H9 (cell line): ENCODE results near the gene CABCOCO1. TPM values are rescaled to one million over a fixed set of nuclear protein-coding genes. Genes with fewer than 3 reads are reported as not detected.

ENCODE experiments used
- DNase-seq: peaks from one replicate; pipeline ENCODE4 v3.0.0-alpha.2; 2017
- H2AFZ ChIP-seq: one replicate; pipeline ENCODE4 v1.6.1; 2013; ENCODE audit warnings: mild to moderate bottlenecking, low read length, control low read depth, moderate library complexity
- H2AK5ac ChIP-seq: 2 replicates; pipeline ENCODE4 v1.6.1; 2013; ENCODE audit warnings: low read length, control low read depth, mixed read lengths; ENCODE audit not compliant: insufficient read length
- H2BK120ac ChIP-seq: one replicate; pipeline ENCODE4 v1.6.1; 2013; ENCODE audit warnings: low read depth, mild to moderate bottlenecking, low read length, control low read depth, inconsistent platforms; ENCODE audit not compliant: poor library complexity, severe bottlenecking
- H2BK12ac ChIP-seq: 2 replicates; pipeline ENCODE4 v1.6.1; 2013; ENCODE audit warnings: low read length, control low read depth, mixed read lengths, low read depth; ENCODE audit not compliant: insufficient read length
- H2BK15ac ChIP-seq: 2 replicates; pipeline ENCODE4 v1.6.1; 2013; ENCODE audit warnings: low read depth, low read length, control low read depth
- H2BK20ac ChIP-seq: one replicate; pipeline ENCODE4 v1.6.1; 2013; ENCODE audit warnings: low read depth, mild to moderate bottlenecking, low read length, control low read depth, inconsistent platforms; ENCODE audit not compliant: poor library complexity, severe bottlenecking
- H2BK5ac ChIP-seq: 2 replicates; pipeline ENCODE4 v1.6.1; 2013; ENCODE audit warnings: low read length, control low read depth, mixed read lengths; ENCODE audit not compliant: insufficient read length
- H3K14ac ChIP-seq: 2 replicates; pipeline ENCODE4 v1.6.1; 2013; ENCODE audit warnings: low read length, control low read depth; ENCODE audit not compliant: insufficient read depth
- H3K18ac ChIP-seq: 2 replicates; pipeline ENCODE4 v1.6.1; 2013; ENCODE audit warnings: low read depth, mild to moderate bottlenecking, mixed read lengths, low read length, control low read depth; ENCODE audit not compliant: insufficient read length
- H3K23ac ChIP-seq: 2 replicates; pipeline ENCODE4 v1.6.1; 2013; ENCODE audit warnings: low read length, control low read depth, mixed read lengths, low read depth; ENCODE audit not compliant: insufficient read length
- H3K23me2 ChIP-seq: 2 replicates; pipeline ENCODE4 v1.6.1; 2013; ENCODE audit warnings: low read depth, mild to moderate bottlenecking, mixed read lengths, low read length, control low read depth; ENCODE audit not compliant: insufficient read length, poor library complexity, severe bottlenecking
- H3K27ac ChIP-seq: 2 replicates; pipeline ENCODE4 v1.5.1; 2013; ENCODE audit warnings: low read length, control low read depth, mixed read lengths, low read depth; ENCODE audit not compliant: insufficient read length
- H3K27me3 ChIP-seq: 2 replicates; pipeline ENCODE4 v1.6.1; 2013; ENCODE audit warnings: low read length, control low read depth, inconsistent platforms; ENCODE audit not compliant: insufficient read depth
- H3K4ac ChIP-seq: 2 replicates; pipeline ENCODE4 v1.6.1; 2013; ENCODE audit warnings: low read depth, mild to moderate bottlenecking, control low read depth, inconsistent platforms, low read length, moderate library complexity
- H3K4me1 ChIP-seq: 2 replicates; pipeline ENCODE4 v1.6.1; 2013; ENCODE audit warnings: low read length, control low read depth, inconsistent platforms; ENCODE audit not compliant: insufficient read depth
- H3K4me2 ChIP-seq: 2 replicates; pipeline ENCODE4 v1.6.1; 2013; ENCODE audit warnings: low read length, control low read depth, mixed read lengths; ENCODE audit not compliant: insufficient read length, insufficient read depth
- H3K56ac ChIP-seq: 2 replicates; pipeline ENCODE4 v1.6.1; 2013; ENCODE audit warnings: low read depth, mild to moderate bottlenecking, mixed read lengths, low read length, control low read depth; ENCODE audit not compliant: insufficient read length
- H3K79me1 ChIP-seq: 2 replicates; pipeline ENCODE4 v1.6.1; 2013; ENCODE audit warnings: low read depth, mild to moderate bottlenecking, moderate library complexity, low read length, control low read depth, inconsistent platforms; ENCODE audit not compliant: insufficient read depth, poor library complexity, severe bottlenecking
- H3K79me2 ChIP-seq: 2 replicates; pipeline ENCODE4 v1.6.1; 2013; ENCODE audit warnings: low read length, control low read depth, inconsistent platforms; ENCODE audit not compliant: insufficient read depth
- H3K9ac ChIP-seq: 2 replicates; pipeline ENCODE4 v1.6.1; 2013; ENCODE audit warnings: low read length, control low read depth, mixed read lengths; ENCODE audit not compliant: insufficient read length; ENCODE audit errors: extremely low read depth
- H3K9me3 ChIP-seq: one replicate; pipeline ENCODE4 v1.6.1; 2013; ENCODE audit warnings: low read depth, low read length, inconsistent platforms; ENCODE audit not compliant: control insufficient read depth
- H3T11ph ChIP-seq: one replicate; pipeline ENCODE4 v1.6.1; 2013; ENCODE audit warnings: mild to moderate bottlenecking, low read length, control low read depth, inconsistent platforms
- H4K20me1 ChIP-seq: one replicate; pipeline ENCODE4 v1.6.1; 2013; ENCODE audit not compliant: control insufficient read depth, insufficient read length, insufficient read depth
- H4K5ac ChIP-seq: 2 replicates; pipeline ENCODE4 v1.6.1; 2013; ENCODE audit warnings: low read depth, mild to moderate bottlenecking, mixed read lengths, low read length, control low read depth; ENCODE audit not compliant: insufficient read length
- H4K8ac ChIP-seq: replicated peaks from 2 replicates; pipeline ENCODE4 v1.6.1; 2013; ENCODE audit warnings: low read length, control low read depth, mixed read lengths, low read depth; ENCODE audit not compliant: insufficient read length
- H4K91ac ChIP-seq: 2 replicates; pipeline ENCODE4 v1.6.1; 2013; ENCODE audit warnings: low read depth, mild to moderate bottlenecking, moderate library complexity, mixed read lengths, low read length, control low read depth; ENCODE audit not compliant: insufficient read length
- H3K27ac Mint-ChIP-seq, 3 experiments: 2 replicates in 2 of 3; 3 replicates in 1 of 3; pipeline ENCODE4 v1.8.0; 2020 to 2021; ENCODE audit warnings: mixed read lengths in 3 of 3, mild to moderate bottlenecking in 1 of 3, moderate library complexity in 1 of 3
- H3K27me3 Mint-ChIP-seq: 2 replicates; pipeline ENCODE4 v1.8.0; 2021; ENCODE audit warnings: low read depth, mild to moderate bottlenecking, moderate library complexity, mixed read lengths
- H3K36me3 Mint-ChIP-seq, 3 experiments: 2 replicates in 2 of 3; 3 replicates in 1 of 3; pipeline ENCODE4 v1.8.0; 2020 to 2021; ENCODE audit warnings: low read depth in 3 of 3, mixed read lengths in 3 of 3; ENCODE audit not compliant: insufficient read depth in 1 of 3
- H3K4me1 Mint-ChIP-seq, 2 experiments: 2 replicates each; pipeline ENCODE4 v1.8.0; 2020; ENCODE audit warnings: mixed read lengths in 2 of 2
- H3K4me3 Mint-ChIP-seq, 2 experiments: 2 replicates in 1 of 2; 3 replicates in 1 of 2; pipeline ENCODE4 v1.8.0; 2020 to 2021; ENCODE audit warnings: mild to moderate bottlenecking in 2 of 2, mixed read lengths in 2 of 2, moderate library complexity in 1 of 2
- H3K9me3 Mint-ChIP-seq, 2 experiments: 2 replicates in 1 of 2; 3 replicates in 1 of 2; pipeline ENCODE4 v1.8.0; 2020; ENCODE audit warnings: mild to moderate bottlenecking in 2 of 2, mixed read lengths in 2 of 2, moderate library complexity in 1 of 2
- CTCF ChIP-seq: fragments of 200-600 bp; sonication (generic); conservative IDR thresholded peaks from 3 replicates; pipeline ENCODE4 v1.8.0; 2021; ENCODE audit warnings: antibody characterized with exemption, mild to moderate bottlenecking
- WGBS: extraction: QIAGEN DNeasy Blood & Tissue Kit; methylation state at CpG from one replicate; pipeline ENCODE4 v1.1.7; 2013; ENCODE audit warnings: missing lambda C conversion rate, low lambda C conversion rate, mixed read lengths; ENCODE audit not compliant: insufficient read length; ENCODE audit errors: extremely low coverage; 5-methylcytosine and 5-hydroxymethylcytosine counted together
- total RNA-seq: library from RNA; stranded (reverse); gene quantifications from 2 replicates; pipeline ENCODE4 v1.2.1, GENCODE V29; 2021

Gene CABCOCO1
- total RNA-seq, 1 experiment from 2014 or later, result not detected

DNA sequence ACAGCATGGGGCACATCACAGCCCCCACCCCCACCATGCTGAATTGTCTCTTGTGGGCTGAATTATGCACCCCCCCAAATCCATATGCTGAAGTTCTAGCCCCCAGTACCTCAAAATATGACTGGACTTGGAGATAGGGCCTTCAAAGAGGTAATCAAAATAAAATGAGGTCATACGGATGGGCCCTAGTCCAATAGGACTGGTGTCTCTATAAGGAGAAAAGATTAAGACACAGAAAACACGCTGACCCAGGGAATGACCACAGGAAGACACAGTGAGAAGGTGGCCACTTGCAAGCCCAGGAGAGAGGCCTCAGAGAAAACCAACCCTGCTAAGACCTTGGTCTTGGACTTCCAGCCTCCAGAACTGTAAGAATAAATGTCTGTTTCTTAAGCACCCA is 132.4 kb downstream of the CABCOCO1 start:
- Mint-ChIP-seq H3K4me1 (no peaks in the 10 kb centered on the region), H3K4me3 (no peak overlapping the region), H3K9me3 (no peaks in the 10 kb centered on the region), H3K27me3 (no peaks in the 10 kb centered on the region), H3K27ac (no peak overlapping the region), H3K36me3 (no peaks in the 10 kb centered on the region)
- Histone ChIP-seq H4K20me1 (no peaks in the 10 kb centered on the region), H3K4me2 (no peak overlapping the region), H3K23me2 (no peaks in the 10 kb centered on the region), H3K18ac (no peak overlapping the region), H2BK15ac (no peak overlapping the region), H3K23ac (no peak overlapping the region), H2AK5ac (no peak overlapping the region), H2BK12ac (no peak overlapping the region), H3K4ac (no peak overlapping the region), H3K9me3 (no peaks in the 10 kb centered on the region), H2BK20ac (no peak overlapping the region), H2AFZ (no peak overlapping the region), H3K27me3 (no peaks in the 10 kb centered on the region), H3K4me1 (no peaks in the 10 kb centered on the region; the same call in 1 of the 2 replicates), H3K79me2 (no peaks in the 10 kb centered on the region), H2BK120ac (no peak overlapping the region), H3T11ph (no peak overlapping the region), H3K27ac (no peak overlapping the region), H3K56ac (no peak overlapping the region), H4K8ac (no peak overlapping the region), H3K79me1 (no peaks in the 10 kb centered on the region), H4K91ac (no peak overlapping the region), H4K5ac (no peak overlapping the region), H2BK5ac (no peak overlapping the region), H3K14ac (no peak overlapping the region), H3K9ac (no peak overlapping the region)
- TF ChIP-seq CTCF, result no peak
- WGBS, result no CpG with 5 or more reads among the region's 2 CpGs
- no peak for DNase-seq
